H1 (cell line): ENCODE measurements around the gene SLC37A2. TPM values are rescaled to one million over a fixed set of nuclear protein-coding genes. Genes with fewer than 3 reads are reported as not detected.

Source experiments
- CTCF ChIA-PET: fragments of 300-600 bp; sonication (Branson Sonifier 250); formaldehyde crosslinking; loops from one replicate; lab custom pipeline; 2021; ENCODE audit not compliant: partially characterized antibody; lab: Charles Lee
- POLR2A ChIA-PET: fragments of 300-600 bp; sonication (Branson Sonifier 250); formaldehyde crosslinking; loops from one replicate; lab custom pipeline; 2021; ENCODE audit warnings: inconsistent platforms; ENCODE audit not compliant: partially characterized antibody; lab: Charles Lee
- DNase-seq, 2 experiments: peaks; one replicate each; pipeline versions ENCODE4 v3.0.0 to v3.0.0-alpha.2; 2010 to 2022; ENCODE audit warnings: low spot score in 2 of 2, low read depth in 1 of 2, mixed read lengths in 1 of 2
- FAIRE-seq: peaks from 2 replicates; lab custom pipeline; 2011; peaks lifted over from hg19 to GRCh38; lab: Jason Lieb, UNC
- H2AFZ ChIP-seq: 2 replicates; pipeline ENCODE4 v1.8.1; 2012; ENCODE audit warnings: low read length, inconsistent platforms
- H2AK5ac ChIP-seq: 2 replicates; pipeline ENCODE4 v1.6.1; 2013; ENCODE audit warnings: low read depth, low read length
- H2BK120ac ChIP-seq: replicated peaks from 2 replicates; pipeline ENCODE3; 2013; ENCODE audit warnings: low read depth, low read length, inconsistent platforms
- H2BK12ac ChIP-seq: 2 replicates; pipeline ENCODE4 v1.6.1; 2013; ENCODE audit warnings: low read depth, low read length
- H2BK15ac ChIP-seq: 2 replicates; pipeline ENCODE4 v1.6.1; 2013; ENCODE audit warnings: low read length
- H2BK20ac ChIP-seq: 2 replicates; pipeline ENCODE4 v1.6.1; 2013; ENCODE audit warnings: low read length
- H2BK5ac ChIP-seq: 2 replicates; pipeline ENCODE4 v1.6.1; 2013; ENCODE audit warnings: low read depth, low read length
- H3K14ac ChIP-seq: 2 replicates; pipeline ENCODE4 v1.6.1; 2013; ENCODE audit warnings: inconsistent platforms; ENCODE audit not compliant: insufficient read length
- H3K18ac ChIP-seq: 2 replicates; pipeline ENCODE4 v1.6.1; 2013; ENCODE audit warnings: low read length; ENCODE audit errors: extremely low read depth
- H3K23ac ChIP-seq: 2 replicates; pipeline ENCODE4 v1.6.1; 2013; ENCODE audit warnings: inconsistent platforms; ENCODE audit not compliant: insufficient read length
- H3K23me2 ChIP-seq: 2 replicates; pipeline ENCODE4 v1.6.1; 2013; ENCODE audit warnings: low read depth, low read length
- H3K27ac ChIP-seq: 2 replicates; pipeline ENCODE4 v1.6.1; 2011; ENCODE audit warnings: low read depth, low read length, inconsistent platforms
- H3K27me3 ChIP-seq, 4 experiments: replicated peaks in 1 of 4; 1 replicate in 1 of 4; 2 replicates in 3 of 4; pipeline versions ENCODE4 v1.6.1 to v1.8.1; 2011 to 2013; ENCODE audit warnings: low read length in 3 of 4, mild to moderate bottlenecking in 3 of 4, inconsistent platforms in 2 of 4, mixed read lengths in 2 of 4, moderate library complexity in 1 of 4; ENCODE audit not compliant: control insufficient read depth in 3 of 4, insufficient read depth in 3 of 4; ENCODE audit errors: extremely low read depth in 1 of 4
- H3K36me3 ChIP-seq, 4 experiments: 2 replicates each; pipeline versions ENCODE4 v1.6.1 to v1.8.1; 2011 to 2013; ENCODE audit warnings: mild to moderate bottlenecking in 4 of 4, low read length in 3 of 4, moderate library complexity in 2 of 4, control low read depth in 1 of 4, inconsistent platforms in 1 of 4; ENCODE audit not compliant: insufficient read depth in 4 of 4, control insufficient read depth in 2 of 4
- H3K4ac ChIP-seq: replicated peaks from 2 replicates; pipeline ENCODE3; 2013; ENCODE audit warnings: low read length, low read depth, mixed read lengths, inconsistent platforms; ENCODE audit not compliant: insufficient read length
- H3K4me1 ChIP-seq, 4 experiments: replicated peaks in 1 of 4; 1 replicate in 1 of 4; 2 replicates in 3 of 4; pipeline versions ENCODE4 v1.6.1 to v1.8.1; 2011 to 2013; ENCODE audit warnings: low read length in 3 of 4, inconsistent platforms in 2 of 4, mixed read lengths in 1 of 4; ENCODE audit not compliant: insufficient read depth in 4 of 4, control insufficient read depth in 3 of 4
- H3K4me2 ChIP-seq, 2 experiments: 2 replicates each; pipeline versions ENCODE4 v1.6.1 to v1.8.1; 2011 to 2013; ENCODE audit warnings: low read depth in 2 of 2, low read length in 2 of 2, control low read depth in 1 of 2, inconsistent platforms in 1 of 2, mild to moderate bottlenecking in 1 of 2; ENCODE audit not compliant: insufficient read depth in 1 of 2
- H3K4me3 ChIP-seq, 4 experiments: fragments of 200-600, 300-600 bp in 1 of 4; sonication (generic), shearing (Covaris generic), sonication (Bioruptor Twin) in 1 of 4; 2 replicates each; pipeline versions ENCODE4 v1.5.1 to v1.8.1; 2011 to 2016; ENCODE audit warnings: low read length in 4 of 4, low read depth in 3 of 4, control low read depth in 2 of 4, inconsistent platforms in 2 of 4, mild to moderate bottlenecking in 2 of 4, mixed read lengths in 1 of 4, moderate library complexity in 1 of 4; ENCODE audit not compliant: insufficient read depth in 2 of 4; ENCODE audit errors: extremely low read depth in 1 of 4
- H3K56ac ChIP-seq: replicated peaks from 2 replicates; pipeline ENCODE3; 2013; ENCODE audit warnings: low read depth, mild to moderate bottlenecking, mixed read lengths, low read length, inconsistent platforms; ENCODE audit not compliant: insufficient read length
- H3K79me1 ChIP-seq: 2 replicates; pipeline ENCODE4 v1.6.1; 2013; ENCODE audit warnings: low read depth, low read length, control low read depth
- H3K79me2 ChIP-seq, 2 experiments: 2 replicates each; pipeline versions ENCODE4 v1.6.1 to v1.8.1; 2012 to 2013; ENCODE audit warnings: low read length in 2 of 2, mild to moderate bottlenecking in 2 of 2, inconsistent platforms in 1 of 2; ENCODE audit not compliant: insufficient read depth in 2 of 2, control insufficient read depth in 1 of 2
- H3K9ac ChIP-seq, 4 experiments: replicated peaks in 1 of 4; 1 replicate in 1 of 4; 2 replicates in 3 of 4; pipeline versions ENCODE4 v1.6.1 to v1.8.1; 2011 to 2013; ENCODE audit warnings: low read depth in 3 of 4, low read length in 3 of 4, control low read depth in 2 of 4, mild to moderate bottlenecking in 2 of 4, moderate library complexity in 2 of 4, inconsistent platforms in 1 of 4; ENCODE audit errors: extremely low read depth in 1 of 4
- H3K9me3 ChIP-seq, 2 experiments: 2 replicates each; pipeline versions ENCODE4 v1.6.1 to v1.8.1; 2012 to 2013; ENCODE audit warnings: mild to moderate bottlenecking in 2 of 2, moderate library complexity in 2 of 2, control low read depth in 1 of 2, inconsistent platforms in 1 of 2, low read depth in 1 of 2, low read length in 1 of 2, mixed read lengths in 1 of 2; ENCODE audit not compliant: insufficient read depth in 2 of 2
- H4K20me1 ChIP-seq, 2 experiments: replicated peaks in 1 of 2; 2 replicates each; pipeline versions ENCODE3 to v1.8.1; 2011 to 2013; ENCODE audit warnings: inconsistent platforms in 2 of 2, low read length in 2 of 2, mild to moderate bottlenecking in 1 of 2; ENCODE audit not compliant: insufficient read depth in 2 of 2, control insufficient read depth in 1 of 2
- H4K5ac ChIP-seq: 2 replicates; pipeline ENCODE4 v1.6.1; 2013; ENCODE audit warnings: low read length, low read depth, mixed read lengths, inconsistent platforms; ENCODE audit not compliant: insufficient read length
- H4K8ac ChIP-seq: 2 replicates; pipeline ENCODE4 v1.8.0; 2013; ENCODE audit warnings: mild to moderate bottlenecking, moderate library complexity, low read length, inconsistent platforms; ENCODE audit not compliant: insufficient read depth; ENCODE audit errors: extremely low read depth
- H4K91ac ChIP-seq: replicated peaks from 2 replicates; pipeline ENCODE3; 2013; ENCODE audit warnings: low read length, mixed read lengths, inconsistent platforms; ENCODE audit not compliant: insufficient read length
- CBX5 ChIP-seq: fragments of 300-800, 300-1000 bp; sonication (generic); IDR thresholded peaks from 2 replicates; pipeline ENCODE4 v1.7.1; 2016; ENCODE audit warnings: antibody characterized with exemption, low read length, low read depth
- CEBPB ChIP-seq: IDR thresholded peaks from 2 replicates; pipeline ENCODE4 v1.6.1; 2012; ENCODE audit warnings: low read depth, low read length
- CTCF ChIP-seq, 3 experiments: IDR thresholded peaks; 1 replicate in 2 of 3; 2 replicates in 1 of 3; pipeline versions ENCODE4 v1.5.1 to v1.6.1; 2011; ENCODE audit warnings: low read length in 3 of 3, mild to moderate bottlenecking in 3 of 3, inconsistent platforms in 2 of 3, low read depth in 1 of 3, moderate library complexity in 1 of 3; ENCODE audit not compliant: insufficient read depth in 1 of 3; ENCODE audit errors: control extremely low read depth in 1 of 3
- FOSL1 ChIP-seq: IDR thresholded peaks from 2 replicates; pipeline ENCODE4 v1.6.1; 2011; ENCODE audit warnings: mild to moderate bottlenecking, low read depth, low read length, moderate library complexity; ENCODE audit not compliant: insufficient read depth
- WGBS, 2 experiments: shearing (Covaris generic) in 1 of 2; methylation state at CpG; one replicate each; pipeline versions ENCODE4 v1.1.6 to v1.1.7; 2013 to 2015; ENCODE audit warnings: low lambda C conversion rate in 2 of 2, mixed read lengths in 2 of 2, inconsistent platforms in 1 of 2, low coverage in 1 of 2, missing lambda C conversion rate in 1 of 2; ENCODE audit not compliant: insufficient replicate concordance in 2 of 2, insufficient coverage in 1 of 2, insufficient read length in 1 of 2; ENCODE audit errors: extremely low coverage in 1 of 2, missing lambda C conversion rate in 1 of 2; 5-methylcytosine and 5-hydroxymethylcytosine counted together
- polyA plus RNA-seq, 7 experiments: library from polyadenylated mRNA; depleted of rRNA in 3 of 7; stranded (reverse) in 5 of 7; unstranded in 2 of 7; fragments of >200 nt in 5 of 7; fragments of 200-250 nt in 2 of 7; gene quantifications; 1 replicate in 5 of 7; 2 replicates in 1 of 7; 4 replicates in 1 of 7; pipeline versions ENCODE4 v1.2.1 to v1.2.3, GENCODE V29; 2011 to 2013; ENCODE audit warnings: missing spikeins in 2 of 7, mixed read lengths in 2 of 7
- total RNA-seq: library from RNA; stranded (reverse); fragmentation: NEBNext Ultra II Directional; extraction: Animal tissue kit (Norgen Biotek cat#: 25700); gene quantifications from 2 replicates; pipeline ENCODE4 v1.2.1, GENCODE V29; 2021

SLC37A2 gene
- total and polyA plus RNA-seq, 2 of the 8 experiments (the other 6 are each of a cell fraction or from before 2014, with no cell fraction given): 1.3 to 1.9 TPM

GRCh38 chr11:125071435-125071834 is 8.3 kb downstream of the SLC37A2 start:
- FAIRE-seq (no peak), DNase-seq (no peak)
- CTCF ChIA-PET: interaction anchor here (1.0 to 29.4 kb wide), 5 partner anchors 12 to 358 kb away, joined by 3 to 486 read pairs (median 3); no protein-coding TSS in a partner anchor

More at GRCh38 chr11:125071435-125071834, 8.3 kb downstream of the SLC37A2 start:
- no peak overlapping the region for H3K4me2 ChIP-seq
- no peaks in the 10 kb centered on the region for H4K20me1 ChIP-seq
- no peak overlapping the region for H3K9ac ChIP-seq
- H3K36me3 ChIP-seq: no peaks in the 10 kb centered on the region
- H3K27me3 ChIP-seq: no peaks in the 10 kb centered on the region
- H2BK20ac ChIP-seq: no peak overlapping the region
- H2BK5ac ChIP-seq: no peak overlapping the region
- no peak overlapping the region for H2BK120ac ChIP-seq
- WGBS, 2 experiments: 76% methylated on average over 5 of the region's 5 CpGs; no CpG with 5 or more reads in 1 of the 2 experiments
- H3K4me1 ChIP-seq: peaks cover 0 to 5% (median 0%) of the 10 kb centered on the region in 4 experiments; a peak in 2 of 7 replicates
- H4K8ac ChIP-seq: no peak overlapping the region; the same call in 1 of the 2 replicates
- no peaks in the 10 kb centered on the region for H3K23me2 ChIP-seq
- H3K27ac ChIP-seq: no peak overlapping the region
- no peaks in the 10 kb centered on the region for H3K9me3 ChIP-seq
- no peak overlapping the region for H3K56ac ChIP-seq
- no peaks in the 10 kb centered on the region for H3K79me2 ChIP-seq
- H2BK15ac ChIP-seq: no peak overlapping the region
- no peak overlapping the region for H3K23ac ChIP-seq
- H2AK5ac ChIP-seq: no peak overlapping the region
- H4K5ac ChIP-seq: no peak overlapping the region
- TF ChIP-seq CEBPB (no peak), FOSL1 (no peak), CBX5 (no peak), CTCF (IDR thresholded peaks at IDR 0.05; ENCODE audit: control extremely low read depth in 1 of 3, insufficient read depth in 1 of 3, low read depth in 1 of 3, low read length in 3 of 3) (no peak)
- H3K4me3 ChIP-seq: no peak overlapping the region
- H3K79me1 ChIP-seq: no peaks in the 10 kb centered on the region
- H2BK12ac ChIP-seq: no peak overlapping the region
- H4K91ac ChIP-seq: no peak overlapping the region
- H2AFZ ChIP-seq: no peak overlapping the region
- POLR2A ChIA-PET: interaction anchor here (1.3 kb wide), 1 partner anchor 10 kb away, joined by 5 read pairs; no protein-coding TSS in a partner anchor
- no peak overlapping the region for H3K4ac ChIP-seq
- no peak overlapping the region for H3K18ac ChIP-seq
- no peak overlapping the region for H3K14ac ChIP-seq
